Measurements from ENCODE around the gene KMT2B.

The KMT2B gene

GRCh38 chr19:35727053-35727955 is 9.5 kb downstream of the KMT2B start:
- no peak for DNase-seq

GRCh38 chr19:35727956-35728706 is 10.3 kb downstream of the KMT2B start:
- DNase-seq, result no peak

GRCh38 chr19:35729021-35729420 is 11.2 kb downstream of the KMT2B start:
- no peak for DNase-seq

- DNase-seq, result no peak
Measured at GRCh38 chr19:35729763-35730162, 12.0 kb downstream of the KMT2B start.

GRCh38 chr19:35730326-35730725 is 12.5 kb downstream of the KMT2B start:
- no peak for DNase-seq

GRCh38 chr19:35731353-35731752 is 13.6 kb downstream of the KMT2B start:
- DNase-seq, result no peak

- no peak for DNase-seq
Measured at GRCh38 chr19:35731779-35732405, 14.1 kb downstream of the KMT2B start.

GRCh38 chr19:35732540-35733179 is 14.9 kb downstream of the KMT2B start:
- no peak for DNase-seq

- DNase-seq, result no peak
Measured at GRCh38 chr19:35733180-35734125, 15.7 kb downstream of the KMT2B start.

- no peak for DNase-seq
Measured at GRCh38 chr19:35734273-35734672, 16.5 kb downstream of the KMT2B start.

GRCh38 chr19:35734889-35735288 is 17.1 kb downstream of the KMT2B start:
- DNase-seq, result no peak

GRCh38 chr19:35736913-35737886 is 19.4 kb downstream of the KMT2B start:
- DNase-seq, result no peak

GRCh38 chr19:35738021-35738886 is 20.5 kb downstream of the KMT2B start:
- no peak for DNase-seq

GRCh38 chr19:35738887-35739229 is 21.1 kb downstream of the KMT2B start:
- DNase-seq, result no peak

GRCh38 chr19:35739275-35740107 is 21.7 kb downstream of the KMT2B start:
- DNase-seq, result no peak

GRCh38 chr19:35740108-35740422 is 22.3 kb downstream of the KMT2B start:
- DNase-seq, result no peak

- DNase-seq, result peak; percentile 94
Measured at GRCh38 chr19:35740423-35741202, 22.8 kb downstream of the KMT2B start.

- no peak for DNase-seq
Measured at GRCh38 chr19:35741203-35741515, 23.4 kb downstream of the KMT2B start.

Measured in CD4-positive, alpha-beta T cell treated with Interleukin-12 subunit alpha and Interleukin-12 subunit beta, for 1 hour (primary cell).